Mesangial cell (primary cell): ENCODE data around the gene SEPSECS. TPM values are rescaled to one million over a fixed set of nuclear protein-coding genes. Genes with fewer than 3 reads are reported as not detected.

Experiments used
- total RNA-seq: library from RNA; depleted of rRNA; stranded (reverse); fragments of >200 nt; gene quantifications from 2 replicates; pipeline ENCODE4 v1.2.3, GENCODE V29; 2015

Gene SEPSECS
- 2.4 and 4.1 TPM in 2 replicates for total RNA-seq

DNA sequence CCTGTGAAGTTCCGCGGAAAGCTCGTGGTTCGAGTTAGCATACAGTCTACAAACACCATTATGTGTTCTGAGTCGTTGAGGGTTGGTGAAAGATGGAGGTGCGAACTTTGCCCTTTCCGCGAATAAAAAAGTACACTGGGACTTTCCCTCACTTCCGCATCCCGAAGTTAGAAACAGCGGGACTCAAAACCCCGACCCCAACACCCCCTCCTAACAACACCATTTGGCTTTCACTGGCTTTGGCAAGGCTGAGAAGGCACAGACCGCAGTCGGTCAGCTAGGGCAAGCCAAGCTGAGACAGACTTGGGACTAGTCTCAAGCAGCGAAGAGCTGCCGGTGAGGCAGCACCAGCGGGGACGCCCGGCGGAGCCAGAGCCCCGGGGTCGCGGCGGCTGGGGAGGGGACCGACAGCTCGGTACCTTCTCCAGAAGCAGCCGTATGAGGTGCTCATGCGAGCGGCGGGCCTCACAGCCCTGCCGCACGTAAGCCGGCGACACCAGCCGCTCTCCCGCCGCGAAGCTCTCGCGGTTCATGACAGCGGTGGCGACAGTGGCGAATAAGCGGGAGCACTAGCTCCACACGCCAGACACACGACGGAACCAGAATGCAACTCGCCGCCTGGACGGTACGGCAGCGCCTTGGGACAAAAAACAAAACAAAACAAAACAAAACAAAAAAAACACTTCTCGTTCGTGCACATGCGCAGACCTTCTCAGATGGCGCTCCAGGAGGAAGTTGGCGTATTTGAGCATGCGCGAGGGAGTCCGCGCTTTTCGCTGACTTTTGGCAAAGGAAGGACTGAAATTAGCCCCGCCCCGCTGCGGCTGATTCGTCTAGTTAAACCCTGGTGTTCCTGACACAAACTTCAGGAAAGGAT is at the start of gene SEPSECS:
Gene SEPSECS (minus strand): TSS at position 613 of the 877 bp plus-strand sequence. CDS start 80 bp downstream, at position 533.

Other genes starting within 250 kb of the SEPSECS start
- gene CCDC149, start 247.4 kb downstream of the SEPSECS start, total RNA-seq: 1.6 and 4.9 TPM in 2 replicates
- under 0.01 and 0.13 TPM in 2 replicates for gene LGI2, start 129.5 kb downstream of the SEPSECS start, total RNA-seq
- 7.9 and 20.0 TPM in 2 replicates for gene PI4K2B, start 73.6 kb upstream of the SEPSECS start, total RNA-seq
- gene ZCCHC4, start 152.3 kb upstream of the SEPSECS start, total RNA-seq: 3.9 and 7.0 TPM in 2 replicates
- gene ANAPC4, start 216.8 kb upstream of the SEPSECS start, total RNA-seq: 9.3 and 12.2 TPM in 2 replicates